CD8-positive, alpha-beta memory T cell (primary cell): ENCODE measurements around the gene TM9SF4. TPM values are rescaled to one million over a fixed set of nuclear protein-coding genes. Genes with fewer than 3 reads are reported as not detected.

Experiments
- CTCF ChIA-PET: fragments of 350-600 bp; sonication (Branson Sonifier 250); formaldehyde crosslinking; loops from one replicate; lab custom pipeline; 2021; ENCODE audit warnings: antibody characterized with exemption; lab: Charles Lee
- POLR2A ChIA-PET: fragments of 350-600 bp; sonication (Branson Sonifier 250); formaldehyde crosslinking; loops from one replicate; lab custom pipeline; 2021; ENCODE audit warnings: antibody characterized with exemption; lab: Charles Lee
- DNase-seq, 5 donors: peaks; one replicate each; pipeline versions ENCODE4 v3.0.0 to v3.0.0-alpha.2; 2020 to 2022; ENCODE audit warnings: mixed read lengths in 1 of 5
- H3K27ac ChIP-seq: one replicate; pipeline ENCODE4 v1.7.0; 2013; ENCODE audit warnings: low read depth, mild to moderate bottlenecking, low read length, moderate library complexity
- H3K27me3 ChIP-seq: 2 replicates; pipeline ENCODE4 v1.7.0; 2013; ENCODE audit warnings: low read length, mild to moderate bottlenecking; ENCODE audit not compliant: insufficient read depth, poor library complexity, severe bottlenecking
- H3K36me3 ChIP-seq: 2 replicates; pipeline ENCODE4 v1.7.0; 2013; ENCODE audit warnings: mild to moderate bottlenecking, low read length, moderate library complexity; ENCODE audit not compliant: insufficient read depth
- H3K4me1 ChIP-seq: 2 replicates; pipeline ENCODE4 v1.7.0; 2013; ENCODE audit warnings: mild to moderate bottlenecking, low read length, moderate library complexity; ENCODE audit not compliant: insufficient read depth
- H3K4me3 ChIP-seq: 2 replicates; pipeline ENCODE4 v1.7.0; 2013; ENCODE audit warnings: mild to moderate bottlenecking, low read length
- H3K9me3 ChIP-seq: 2 replicates; pipeline ENCODE4 v1.7.0; 2013; ENCODE audit warnings: mild to moderate bottlenecking, low read length
- H3K27ac Mint-ChIP-seq, 8 donors: one replicate each; pipeline ENCODE4 v1.8.0; 2020 to 2021; ENCODE audit warnings: mixed read lengths in 8 of 8, mild to moderate bottlenecking in 6 of 8, inconsistent platforms in 3 of 8, moderate library complexity in 3 of 8
- H3K27me3 Mint-ChIP-seq, 2 donors: one replicate each; pipeline ENCODE4 v1.8.0; 2020 to 2021; ENCODE audit warnings: mixed read lengths in 2 of 2, mild to moderate bottlenecking in 1 of 2, moderate library complexity in 1 of 2
- H3K36me3 Mint-ChIP-seq, 3 donors: one replicate each; pipeline ENCODE4 v1.8.0; 2020 to 2021; ENCODE audit warnings: mixed read lengths in 3 of 3, inconsistent platforms in 1 of 3, mild to moderate bottlenecking in 1 of 3
- H3K4me1 Mint-ChIP-seq, 3 donors: one replicate each; pipeline ENCODE4 v1.8.0; 2020 to 2021; ENCODE audit warnings: mixed read lengths in 3 of 3, inconsistent platforms in 1 of 3, mild to moderate bottlenecking in 1 of 3
- H3K4me3 Mint-ChIP-seq, 7 donors: one replicate each; pipeline ENCODE4 v1.8.0; 2020 to 2021; ENCODE audit warnings: mixed read lengths in 7 of 7, mild to moderate bottlenecking in 6 of 7, moderate library complexity in 4 of 7, inconsistent platforms in 2 of 7
- H3K9me3 Mint-ChIP-seq, 5 donors: one replicate each; pipeline ENCODE4 v1.8.0; 2020 to 2022; ENCODE audit warnings: mixed read lengths in 5 of 5, mild to moderate bottlenecking in 3 of 5, moderate library complexity in 2 of 5, inconsistent platforms in 1 of 5
- polyA plus RNA-seq: library from polyadenylated mRNA; unstranded; fragments of 300-500 nt; fragmentation: Illumina TruSeq; gene quantifications from one replicate; pipeline ENCODE4 v1.2.3, GENCODE V29; 2021
- total RNA-seq, 2 experiments: library from RNA; stranded (reverse); gene quantifications; one replicate each; pipeline ENCODE4 v1.2.3, GENCODE V29; 2021

The TM9SF4 gene
- total and polyA plus RNA-seq, 3 experiments from 2014 or later, result 44.0 to 49.8 (median 48.0) TPM

GRCh38 chr20:32124916-32125454 lies 15.5 kb downstream of the TM9SF4 start:
- Histone ChIP-seq H3K4me3 (no peak overlapping the region), H3K27ac (no peak overlapping the region), H3K27me3 (no peaks in the 10 kb centered on the region), H3K4me1 (no peaks in the 10 kb centered on the region), H3K36me3 (no peaks in the 10 kb centered on the region), H3K9me3 (no peaks in the 10 kb centered on the region)
- no peaks in the 10 kb centered on the region for H3K9me3 Mint-ChIP-seq
- H3K27ac Mint-ChIP-seq, result peak overlapping the region in 1 of 8 donors; percentile 27
- no peak for DNase-seq
- no peaks in the 10 kb centered on the region for H3K27me3 Mint-ChIP-seq
- peaks cover 0 to 22% (median 5%) of the 10 kb centered on the region in 3 donors for H3K36me3 Mint-ChIP-seq
- ChIA-PET CTCF (interaction anchor here (1.3 kb wide), 1 partner anchor 9 kb away, joined by 3 read pairs; no protein-coding TSS in a partner anchor), POLR2A (no interaction called here)
- no peak overlapping the region for H3K4me3 Mint-ChIP-seq
- peaks cover 8 to 19% (median 9%) of the 10 kb centered on the region in 3 donors for H3K4me1 Mint-ChIP-seq

DNA sequence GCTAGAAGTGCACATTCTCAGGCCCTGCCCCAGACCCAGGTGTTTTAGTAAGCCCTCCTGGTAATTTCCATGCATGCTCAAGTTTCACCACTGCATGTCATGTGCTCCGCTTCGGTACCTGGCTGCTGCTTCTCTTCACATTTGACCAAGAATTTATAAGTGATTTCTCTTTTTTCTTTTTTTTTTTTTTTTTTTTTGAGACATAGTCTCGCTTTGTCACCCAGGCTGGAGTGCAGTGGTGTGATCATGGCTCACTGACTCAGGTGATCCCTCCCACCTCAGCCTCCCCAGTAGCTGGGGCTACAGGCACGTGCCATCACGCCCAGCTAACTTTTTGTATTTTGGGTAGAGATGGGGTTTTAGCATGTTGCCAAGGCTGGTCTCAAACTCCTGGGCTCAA lies 16.0 kb downstream of the TM9SF4 start:
- H3K9me3 Mint-ChIP-seq, result no peaks in the 10 kb centered on the region
- no peak overlapping the region for H3K27ac Mint-ChIP-seq
- no peaks in the 10 kb centered on the region for H3K27me3 Mint-ChIP-seq
- Histone ChIP-seq H3K4me1 (no peaks in the 10 kb centered on the region), H3K27me3 (no peaks in the 10 kb centered on the region), H3K4me3 (no peak overlapping the region), H3K9me3 (no peaks in the 10 kb centered on the region), H3K36me3 (no peaks in the 10 kb centered on the region), H3K27ac (no peak overlapping the region)
- H3K4me3 Mint-ChIP-seq, result no peak overlapping the region
- ChIA-PET POLR2A (no interaction called here), CTCF (interaction anchor here (1.3 kb wide), 1 partner anchor 10 kb away, joined by 3 read pairs; no protein-coding TSS in a partner anchor)
- peaks cover 12 to 22% (median 13%) of the 10 kb centered on the region in 3 donors for H3K4me1 Mint-ChIP-seq
- peaks cover 0 to 26% (median 5%) of the 10 kb centered on the region in 3 donors for H3K36me3 Mint-ChIP-seq
- no peak for DNase-seq

DNA sequence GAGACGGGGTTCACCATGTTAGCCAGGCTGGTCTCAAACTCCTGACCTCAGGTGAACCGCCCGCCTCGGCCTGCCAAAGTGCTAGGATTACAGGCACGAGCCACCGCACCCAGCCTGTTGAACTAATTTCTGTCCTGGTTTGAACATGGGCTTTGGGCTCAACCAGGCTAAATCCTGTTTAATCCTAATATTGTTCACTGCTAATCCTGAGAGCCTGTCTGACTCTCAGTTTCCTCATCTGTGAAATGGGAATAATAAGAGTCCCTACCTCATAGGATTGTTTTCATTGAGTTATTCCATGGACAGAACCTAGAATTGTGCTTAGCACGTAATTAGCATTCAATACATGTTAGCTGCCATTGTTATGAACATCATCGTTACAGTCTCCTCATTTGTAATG lies 17.4 kb downstream of the TM9SF4 start:
- no peaks in the 10 kb centered on the region for H3K27me3 ChIP-seq
- H3K36me3 ChIP-seq, result no peaks in the 10 kb centered on the region
- Mint-ChIP-seq H3K36me3 (peaks cover 0 to 33% (median 14%) of the 10 kb centered on the region in 3 donors), H3K4me1 (peaks cover 21 to 33% (median 25%) of the 10 kb centered on the region in 3 donors), H3K4me3 (no peak overlapping the region), H3K27ac (no peak overlapping the region), H3K27me3 (no peaks in the 10 kb centered on the region), H3K9me3 (no peaks in the 10 kb centered on the region)
- H3K4me3 ChIP-seq, result no peak overlapping the region
- DNase-seq, result no peak
- H3K4me1 ChIP-seq, result no peaks in the 10 kb centered on the region
- ChIA-PET POLR2A (no interaction called here), CTCF (no interaction called here)
- no peak overlapping the region for H3K27ac ChIP-seq
- no peaks in the 10 kb centered on the region for H3K9me3 ChIP-seq

GRCh38 chr20:32127347-32127746 lies 17.8 kb downstream of the TM9SF4 start:
- no peaks in the 10 kb centered on the region for H3K9me3 ChIP-seq
- no peak overlapping the region for H3K27ac Mint-ChIP-seq
- H3K4me3 ChIP-seq, result no peak overlapping the region
- H3K36me3 Mint-ChIP-seq, result peaks cover 0 to 36% (median 14%) of the 10 kb centered on the region in 3 donors
- H3K27me3 ChIP-seq, result no peaks in the 10 kb centered on the region
- no peaks in the 10 kb centered on the region for H3K36me3 ChIP-seq
- ChIA-PET POLR2A (no interaction called here), CTCF (no interaction called here)
- H3K4me1 ChIP-seq, result no peaks in the 10 kb centered on the region
- no peaks in the 10 kb centered on the region for H3K9me3 Mint-ChIP-seq
- peaks cover 21 to 37% (median 25%) of the 10 kb centered on the region in 3 donors for H3K4me1 Mint-ChIP-seq
- H3K27ac ChIP-seq, result no peak overlapping the region
- DNase-seq, result no peak
- no peak overlapping the region for H3K4me3 Mint-ChIP-seq
- H3K27me3 Mint-ChIP-seq, result no peaks in the 10 kb centered on the region

DNA sequence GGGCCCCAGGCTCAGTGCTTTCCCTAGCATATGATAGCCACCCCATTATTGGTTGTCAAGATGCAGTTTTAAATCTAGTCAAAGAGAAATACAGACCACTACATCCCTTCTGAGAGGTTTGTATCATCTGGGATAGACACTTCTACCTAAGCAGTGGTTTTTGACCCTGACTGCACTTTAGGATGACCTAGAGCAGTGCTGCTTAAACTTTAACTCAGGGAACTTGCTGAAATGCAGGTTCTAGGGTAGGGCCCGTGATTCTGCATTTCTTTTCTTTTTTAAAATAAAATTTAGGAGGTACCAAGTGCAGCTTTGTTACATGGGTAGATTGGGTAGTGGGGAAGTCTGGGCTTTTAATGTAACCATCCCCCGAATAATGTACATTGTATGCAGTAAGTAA lies 18.7 kb downstream of the TM9SF4 start:
- H3K27me3 Mint-ChIP-seq, result no peaks in the 10 kb centered on the region
- peaks cover 22 to 45% (median 30%) of the 10 kb centered on the region in 3 donors for H3K4me1 Mint-ChIP-seq
- no peak overlapping the region for H3K4me3 Mint-ChIP-seq
- H3K27ac Mint-ChIP-seq, result no peak overlapping the region
- no peak for DNase-seq
- peaks cover 0 to 40% (median 15%) of the 10 kb centered on the region in 3 donors for H3K36me3 Mint-ChIP-seq
- ChIA-PET POLR2A (no interaction called here), CTCF (no interaction called here)
- Histone ChIP-seq H3K9me3 (no peaks in the 10 kb centered on the region), H3K27ac (no peak overlapping the region), H3K4me3 (no peak overlapping the region), H3K27me3 (no peaks in the 10 kb centered on the region), H3K4me1 (no peaks in the 10 kb centered on the region), H3K36me3 (no peaks in the 10 kb centered on the region)
- no peaks in the 10 kb centered on the region for H3K9me3 Mint-ChIP-seq

GRCh38 chr20:32129863-32130262 lies 20.3 kb downstream of the TM9SF4 start:
- H3K27me3 Mint-ChIP-seq, result no peaks in the 10 kb centered on the region
- Histone ChIP-seq H3K27me3 (no peaks in the 10 kb centered on the region), H3K36me3 (no peaks in the 10 kb centered on the region), H3K9me3 (no peaks in the 10 kb centered on the region), H3K27ac (no peak overlapping the region), H3K4me3 (no peak overlapping the region), H3K4me1 (no peaks in the 10 kb centered on the region)
- POLR2A ChIA-PET, result no interaction called here
- no peak overlapping the region for H3K4me3 Mint-ChIP-seq
- peak overlapping the region in 1 of 8 donors; percentile 63 for H3K27ac Mint-ChIP-seq
- DNase-seq, result no peak
- peaks cover 0 to 42% (median 15%) of the 10 kb centered on the region in 3 donors for H3K36me3 Mint-ChIP-seq
- H3K9me3 Mint-ChIP-seq, result no peaks in the 10 kb centered on the region
- peaks cover 22 to 46% (median 28%) of the 10 kb centered on the region in 3 donors for H3K4me1 Mint-ChIP-seq
- CTCF ChIA-PET, result no interaction called here

- no peaks in the 10 kb centered on the region for H3K4me1 ChIP-seq
- H3K9me3 ChIP-seq, result no peaks in the 10 kb centered on the region
- Mint-ChIP-seq H3K27ac (peak overlapping the region in 2 of 8 donors; percentile 50 to 63), H3K4me1 (peaks cover 22 to 46% (median 28%) of the 10 kb centered on the region in 3 donors), H3K27me3 (no peaks in the 10 kb centered on the region), H3K36me3 (peaks cover 0 to 40% (median 16%) of the 10 kb centered on the region in 3 donors), H3K9me3 (no peaks in the 10 kb centered on the region), H3K4me3 (peak overlapping the region in 1 of 7 donors; percentile 13)
- H3K36me3 ChIP-seq, result peaks cover under 1% of the 10 kb centered on the region
- no peaks in the 10 kb centered on the region for H3K27me3 ChIP-seq
- H3K27ac ChIP-seq, result no peak overlapping the region
- no peak for DNase-seq
- ChIA-PET POLR2A (no interaction called here), CTCF (no interaction called here)
- H3K4me3 ChIP-seq, result no peak overlapping the region
Measured at GRCh38 chr20:32130352-32130751, 20.8 kb downstream of the TM9SF4 start.

- H3K27me3 ChIP-seq, result no peaks in the 10 kb centered on the region
- no peak overlapping the region for H3K4me3 ChIP-seq
- Mint-ChIP-seq H3K36me3 (peaks cover 0 to 46% (median 17%) of the 10 kb centered on the region in 3 donors), H3K27me3 (no peaks in the 10 kb centered on the region), H3K4me3 (no peak overlapping the region), H3K4me1 (peaks cover 21 to 46% (median 28%) of the 10 kb centered on the region in 3 donors), H3K27ac (no peak overlapping the region), H3K9me3 (no peaks in the 10 kb centered on the region)
- no peak for DNase-seq
- H3K36me3 ChIP-seq, result peaks cover 7% of the 10 kb centered on the region
- H3K9me3 ChIP-seq, result no peaks in the 10 kb centered on the region
- CTCF ChIA-PET, result no interaction called here
- no peaks in the 10 kb centered on the region for H3K4me1 ChIP-seq
- POLR2A ChIA-PET, result no interaction called here
- no peak overlapping the region for H3K27ac ChIP-seq
Measured at GRCh38 chr20:32130965-32131364, 21.5 kb downstream of the TM9SF4 start.
